Suppressor macrophage treated with lipopolysaccharide for 1 hour (primary cell): ENCODE results near the gene CISD2.
"Not testable (repeated sequence)": the region's sequence is repeated elsewhere in the genome, so short reads cannot be mapped to it uniquely, and the experiment has no call there.

Experiments used
- DNase-seq, 3 donors: peaks; one replicate each; pipeline ENCODE4 v3.0.0-alpha.2; 2020 to 2022

The CISD2 gene

DNA sequence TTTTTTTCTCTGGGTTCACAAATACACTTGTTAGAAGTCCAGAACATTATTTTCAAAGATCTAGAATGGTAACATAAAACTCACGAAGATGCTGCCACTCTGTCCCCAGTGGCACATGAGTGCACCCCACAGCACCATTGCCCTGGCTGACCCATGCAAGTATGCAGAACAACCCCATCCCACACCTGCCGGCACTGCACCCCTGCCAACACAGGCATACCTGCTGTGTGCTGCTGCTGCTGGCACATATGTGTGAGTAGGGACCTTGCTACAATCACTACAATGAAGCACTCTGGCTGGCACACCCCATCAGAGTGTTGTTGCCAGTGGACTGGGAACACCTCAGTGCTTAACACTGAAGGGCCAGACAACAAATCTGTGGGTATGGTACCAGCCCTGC, 66.9 kb downstream of the CISD2 start:
- no peak for DNase-seq

DNA sequence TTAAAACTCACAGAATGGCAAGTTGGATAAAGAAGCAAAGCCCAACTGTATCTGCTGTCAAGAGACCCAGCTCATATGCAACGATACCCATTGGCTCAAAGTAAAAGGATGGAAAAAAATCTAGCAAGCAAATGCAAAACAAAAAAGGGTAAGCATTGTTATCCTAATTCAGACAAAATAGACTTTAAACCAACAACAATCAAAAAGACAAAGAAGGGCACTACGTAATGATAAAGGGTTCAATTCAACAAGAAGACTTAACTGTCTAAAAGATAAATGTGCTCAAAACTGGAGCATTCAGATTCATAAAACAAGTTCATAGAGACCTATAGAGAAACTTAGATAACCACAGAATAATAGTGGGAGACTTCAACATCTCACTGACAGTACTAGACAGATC, 69.3 kb downstream of the CISD2 start:
- not testable (repeated sequence) for DNase-seq
